ENCODE data around the gene OMA1.
A peak's percentile ranks its signal among the peaks of the same experiment; 100 is the strongest.

The OMA1 gene

GRCh38 chr1:58529284-58529683 is 17.2 kb downstream of the OMA1 start:
- Histone ChIP-seq H3K9me3 (no peaks in the 10 kb centered on the region), H3K27ac (no peak overlapping the region), H3K4me1 (ENCODE audit: control insufficient read depth in 1 of 2, insufficient read depth in 1 of 2, low read depth in 1 of 2, low read length in 1 of 2) (peaks cover 7 to 15% of the 10 kb centered on the region in 2 experiments), H3K27me3 (no peaks in the 10 kb centered on the region), H3K4me3 (ENCODE audit: low read depth in 1 of 2, low read length in 1 of 2) (no peak overlapping the region), H3K36me3 (peaks cover 28% of the 10 kb centered on the region)
- no peak for TF ChIP-seq CTCF (IDR thresholded peaks at IDR 0.05)

GRCh38 chr1:58528518-58528917 is 18.0 kb downstream of the OMA1 start:
- Histone ChIP-seq H3K4me3 (ENCODE audit: low read depth in 1 of 2, low read length in 1 of 2) (no peak overlapping the region), H3K27ac (no peak overlapping the region), H3K27me3 (no peaks in the 10 kb centered on the region), H3K9me3 (no peaks in the 10 kb centered on the region), H3K36me3 (peaks cover 28% of the 10 kb centered on the region), H3K4me1 (ENCODE audit: control insufficient read depth in 1 of 2, insufficient read depth in 1 of 2, low read depth in 1 of 2, low read length in 1 of 2) (peaks cover 11 to 21% of the 10 kb centered on the region in 2 experiments)
- TF ChIP-seq CTCF (IDR thresholded peaks at IDR 0.05), result no peak

GRCh38 chr1:58524353-58524945 is 22.1 kb downstream of the OMA1 start:
- Histone ChIP-seq H3K36me3 (peaks cover 21% of the 10 kb centered on the region), H3K4me3 (ENCODE audit: low read depth in 1 of 2, low read length in 1 of 2) (no peak overlapping the region), H3K4me1 (ENCODE audit: control insufficient read depth in 1 of 2, insufficient read depth in 1 of 2, low read depth in 1 of 2, low read length in 1 of 2) (peaks cover 16 to 17% of the 10 kb centered on the region in 2 experiments), H3K27ac (peak overlapping the region; percentile 32), H3K9me3 (no peaks in the 10 kb centered on the region), H3K27me3 (no peaks in the 10 kb centered on the region)
- TF ChIP-seq CTCF (IDR thresholded peaks at IDR 0.05), result no peak

- Histone ChIP-seq H3K36me3 (peaks cover 30% of the 10 kb centered on the region), H3K4me1 (ENCODE audit: control insufficient read depth in 1 of 2, insufficient read depth in 1 of 2, low read depth in 1 of 2, low read length in 1 of 2) (no peaks in the 10 kb centered on the region), H3K27ac (no peak overlapping the region), H3K27me3 (no peaks in the 10 kb centered on the region), H3K9me3 (no peaks in the 10 kb centered on the region), H3K4me3 (ENCODE audit: low read depth in 1 of 2, low read length in 1 of 2) (no peak overlapping the region)
- TF ChIP-seq CTCF (IDR thresholded peaks at IDR 0.05), result peak; percentile 61
Measured at GRCh38 chr1:58515794-58516401, 30.6 kb downstream of the OMA1 start.

- no peaks in the 10 kb centered on the region for H3K4me1 ChIP-seq (ENCODE audit: control insufficient read depth in 1 of 2, insufficient read depth in 1 of 2, low read depth in 1 of 2, low read length in 1 of 2)
- H3K27me3 ChIP-seq, result no peaks in the 10 kb centered on the region
- no peak for TF ChIP-seq CTCF (IDR thresholded peaks at IDR 0.05)
- no peak overlapping the region for H3K4me3 ChIP-seq (ENCODE audit: low read depth in 1 of 2, low read length in 1 of 2)
- peaks cover 23% of the 10 kb centered on the region for H3K36me3 ChIP-seq
- no peaks in the 10 kb centered on the region for H3K9me3 ChIP-seq
- H3K27ac ChIP-seq, result no peak overlapping the region
Measured at GRCh38 chr1:58513956-58514355, 32.6 kb downstream of the OMA1 start.

Measured in neutrophil (primary cell).